ENCODE data around the gene PPY.
A peak's percentile ranks its signal among the peaks of the same experiment; 100 is the strongest.
"Not testable (repeated sequence)": the region's sequence is repeated elsewhere in the genome, so short reads cannot be mapped to it uniquely, and the experiment has no call there.

The PPY gene

DNA sequence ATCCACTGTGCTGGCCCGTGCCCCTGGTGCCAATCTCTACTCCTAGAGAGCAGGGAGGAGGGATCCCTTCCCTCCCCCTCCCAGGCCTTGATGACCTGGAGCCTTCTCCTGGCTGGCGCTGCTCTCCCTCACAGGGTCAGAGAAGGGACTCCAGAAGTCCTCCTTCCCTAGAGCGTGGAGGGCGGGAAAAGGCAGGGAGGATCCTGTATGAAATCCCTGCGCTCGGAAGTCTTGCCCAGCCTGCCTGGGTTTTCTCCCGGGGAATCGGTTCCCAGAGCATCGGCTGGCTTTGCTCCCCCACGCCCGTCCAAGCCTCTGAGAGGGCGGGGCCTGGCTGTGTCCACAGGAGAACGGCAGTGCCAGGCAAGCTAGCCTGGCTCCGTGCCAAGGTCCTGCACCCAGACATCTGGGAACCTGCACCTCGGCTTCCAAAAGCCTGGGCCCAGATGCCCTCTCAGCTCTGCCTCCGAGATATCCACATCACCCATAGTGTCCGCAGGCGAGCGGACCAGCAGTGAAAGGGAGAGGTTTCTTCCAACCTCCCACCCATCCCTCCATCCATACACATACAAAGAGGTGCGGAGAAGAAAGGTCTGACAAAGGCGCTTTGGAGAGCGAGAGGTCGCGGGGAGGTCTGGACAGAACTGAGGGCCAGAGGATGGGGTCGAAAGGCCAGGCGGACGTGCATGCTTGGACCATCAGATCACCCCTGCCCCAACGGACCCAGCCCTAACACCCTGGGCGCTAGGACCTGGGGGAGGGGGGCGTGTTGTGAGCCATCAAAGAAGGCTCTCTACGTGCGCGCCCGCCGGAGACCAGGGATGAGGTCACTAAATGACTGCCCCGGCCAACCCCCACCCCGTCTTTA is 36.1 kb downstream of the PPY start:
- peak in 1 of 2 experiments; percentile 5 for DNase-seq (ENCODE audit: low read depth in 2 of 2)

DNA sequence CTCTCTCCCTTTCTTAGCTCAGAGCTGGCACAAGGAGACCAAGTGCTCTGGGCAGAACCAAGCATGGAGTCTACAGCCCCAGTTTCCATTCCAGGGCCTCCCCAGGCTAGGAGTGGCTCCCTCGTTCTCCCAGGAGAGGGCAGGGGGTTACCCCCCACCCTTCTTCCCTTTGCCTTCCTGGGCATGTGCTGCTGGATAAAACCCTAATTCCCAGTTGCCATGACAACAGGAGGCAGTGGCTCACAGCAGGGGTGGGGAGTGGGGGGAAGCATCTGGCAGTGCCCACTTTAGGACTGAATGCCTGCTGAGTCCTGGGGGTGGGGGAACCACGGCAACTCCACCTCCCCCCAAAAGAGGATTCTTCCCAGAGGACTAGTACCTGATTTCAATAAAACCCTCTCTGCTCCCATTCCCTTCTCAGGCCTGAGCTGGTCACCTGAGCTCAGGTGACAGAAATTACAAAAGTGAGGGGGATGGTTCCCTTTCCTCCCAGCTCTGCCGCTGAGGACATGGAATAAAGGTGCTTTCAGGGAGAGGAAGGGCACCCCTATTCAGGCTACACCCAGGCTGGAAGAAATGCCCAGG is 36.8 kb downstream of the PPY start:
- DNase-seq (ENCODE audit: low read depth in 2 of 2), result no peak

- DNase-seq (ENCODE audit: low read depth in 2 of 2), result no peak
Measured at GRCh38 chr17:43901861-43902589, 40.3 kb downstream of the PPY start.

- no peak for DNase-seq (ENCODE audit: low read depth in 2 of 2)
Measured at GRCh38 chr17:43900858-43901754, 41.2 kb downstream of the PPY start.

DNA sequence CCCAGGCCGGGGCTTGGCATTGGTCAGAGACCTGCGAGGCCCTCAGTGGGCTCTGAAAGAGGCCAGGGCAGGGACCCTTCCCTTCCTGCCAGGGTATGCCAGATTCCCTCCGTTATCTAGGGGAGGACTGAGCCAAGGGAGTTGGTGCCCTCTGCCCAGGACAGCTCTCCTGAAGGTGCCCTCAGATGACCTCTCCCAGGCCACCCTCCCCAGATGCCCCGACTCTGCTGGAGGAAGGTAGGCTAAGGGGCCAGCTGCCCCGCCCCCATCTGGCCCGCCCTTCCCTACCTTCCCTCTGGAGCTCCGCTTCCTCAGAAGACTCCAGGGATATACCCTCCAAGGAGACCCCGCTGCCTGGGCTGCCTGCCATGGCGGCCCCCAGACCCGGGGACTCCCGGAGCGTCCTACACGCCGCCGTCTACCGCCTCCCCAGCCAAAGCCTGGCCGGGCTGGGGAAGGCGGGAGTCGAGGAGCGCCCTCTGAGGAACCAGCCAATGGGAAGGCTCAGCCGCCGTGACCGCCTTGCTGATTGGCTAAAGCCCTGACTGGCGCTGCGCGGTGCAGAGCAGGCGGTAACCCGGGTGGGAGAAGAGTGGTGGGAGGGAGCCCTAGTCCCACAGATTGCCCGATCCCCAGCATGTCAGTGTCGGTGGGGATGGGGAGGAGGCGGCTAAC is 42.0 kb downstream of the PPY start:
- DNase-seq (ENCODE audit: low read depth in 2 of 2), result peak; percentile 47 to 49

GRCh38 chr17:43898446-43898845 is 43.8 kb downstream of the PPY start:
- DNase-seq (ENCODE audit: low read depth in 2 of 2), result no peak

DNA sequence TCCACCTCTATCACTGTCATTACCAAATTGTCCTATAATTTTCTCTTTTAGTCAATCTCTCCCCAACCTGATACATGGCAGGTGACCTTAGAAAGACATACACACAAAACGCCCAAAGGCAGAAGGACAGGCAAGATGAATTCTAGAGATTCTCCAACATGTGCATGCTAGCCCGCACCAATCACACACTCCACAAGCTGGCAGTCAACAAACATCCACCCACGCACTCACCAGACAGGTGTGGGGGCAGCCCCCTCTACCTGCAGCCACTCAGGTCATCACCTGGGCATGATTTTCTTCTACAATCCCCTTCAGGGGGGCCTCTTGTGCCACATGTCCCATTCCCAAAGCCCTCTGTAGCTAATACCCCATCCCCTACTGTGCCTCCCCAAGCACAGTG is 44.4 kb downstream of the PPY start:
- DNase-seq (ENCODE audit: low read depth in 2 of 2), result no peak

- DNase-seq (ENCODE audit: low read depth in 2 of 2), result not testable (repeated sequence)
Measured at GRCh38 chr17:43894494-43894893, 47.8 kb downstream of the PPY start.

- DNase-seq (ENCODE audit: low read depth in 2 of 2), result no peak
Measured at GRCh38 chr17:43892647-43892952, 49.7 kb downstream of the PPY start.

DNA sequence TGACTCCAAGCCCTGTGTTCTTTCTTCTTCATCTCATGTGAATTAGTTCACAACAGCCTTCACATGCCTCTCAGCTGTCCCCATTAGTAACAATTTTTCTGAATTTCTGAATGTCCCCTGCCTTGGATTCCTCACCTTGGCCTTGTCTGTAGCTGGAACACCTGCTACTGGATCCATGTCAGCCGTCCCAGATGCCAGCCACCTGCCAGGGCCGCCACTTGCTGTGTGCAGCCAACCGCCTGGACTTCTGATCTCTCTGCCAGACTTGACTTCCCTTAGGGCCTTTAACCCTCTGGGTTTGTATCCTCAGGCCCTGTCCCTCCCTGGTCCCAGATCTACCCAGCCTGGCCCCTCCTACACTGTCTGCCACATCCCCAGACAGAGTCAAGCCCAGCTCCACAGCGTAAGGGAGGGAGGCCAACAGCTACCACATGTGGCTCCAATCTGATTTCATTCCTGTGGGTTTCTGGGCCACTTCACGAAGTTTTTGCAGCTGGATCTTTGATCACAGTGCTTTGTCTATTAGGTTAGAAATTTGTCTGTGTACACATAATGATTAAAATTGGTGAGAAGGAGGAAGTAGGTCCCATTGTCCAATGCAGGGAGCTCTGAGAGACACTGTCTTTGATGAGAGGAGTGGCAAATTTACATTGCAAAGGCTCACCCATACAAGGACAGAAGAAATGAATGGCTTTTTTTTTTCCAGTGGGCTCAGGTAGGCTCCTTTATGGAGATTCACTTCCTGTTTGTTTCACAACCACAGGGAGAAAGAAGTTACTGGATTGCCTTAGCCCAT is 50.2 kb downstream of the PPY start:
- DNase-seq (ENCODE audit: low read depth in 2 of 2), result peak; percentile 14 to 24

All from fibroblast of skin of left biceps (primary cell).